ENCODE data around the gene STAT6.

The STAT6 gene

GRCh38 chr12:57138526-57139272 is 27.5 kb upstream of the STAT6 start:
- Histone ChIP-seq H3K27me3 (ENCODE audit: insufficient read depth, low read depth) (peaks cover 7% of the 10 kb centered on the region; the same call in 1 of the 2 replicates), H2AFZ (ENCODE audit: low read depth) (no peak overlapping the region), H3K79me2 (ENCODE audit: insufficient read depth, low read depth) (no peaks in the 10 kb centered on the region), H3K4me2 (no peak overlapping the region), H3K36me3 (ENCODE audit: insufficient read depth) (no peaks in the 10 kb centered on the region), H3K9ac (no peak overlapping the region), H4K20me1 (ENCODE audit: insufficient read depth) (no peaks in the 10 kb centered on the region), H3K4me1 (ENCODE audit: low read depth, poor library complexity, severe bottlenecking) (no peaks in the 10 kb centered on the region), H3K4me3 (IDR thresholded peaks at IDR 0.05; ENCODE audit: insufficient read depth, low read depth, low read length) (no peak overlapping the region), H3K27ac (no peak overlapping the region)
- no peak for TF ChIP-seq CTCF (conservative IDR thresholded peaks at IDR 0.05; ENCODE audit: low read depth, low read length)

GRCh38 chr12:57135527-57136326 is 24.6 kb upstream of the STAT6 start:
- H3K27me3 ChIP-seq (ENCODE audit: insufficient read depth, low read depth) = peaks cover 30% of the 10 kb centered on the region
- no peak overlapping the region for H3K4me2 ChIP-seq
- H4K20me1 ChIP-seq (ENCODE audit: insufficient read depth) = no peaks in the 10 kb centered on the region
- TF ChIP-seq CTCF (conservative IDR thresholded peaks at IDR 0.05; ENCODE audit: low read depth, low read length) = no peak
- no peak overlapping the region for H3K4me3 ChIP-seq (IDR thresholded peaks at IDR 0.05; ENCODE audit: insufficient read depth, low read depth, low read length)
- H2AFZ ChIP-seq (ENCODE audit: low read depth) = no peak overlapping the region
- H3K36me3 ChIP-seq (ENCODE audit: insufficient read depth) = no peaks in the 10 kb centered on the region
- H3K79me2 ChIP-seq (ENCODE audit: insufficient read depth, low read depth) = no peaks in the 10 kb centered on the region
- H3K9ac ChIP-seq = no peak overlapping the region
- H3K27ac ChIP-seq = no peak overlapping the region
- H3K4me1 ChIP-seq (ENCODE audit: low read depth, poor library complexity, severe bottlenecking) = peaks cover 4% of the 10 kb centered on the region

GRCh38 chr12:57134949-57135348 is 23.8 kb upstream of the STAT6 start:
- no peak overlapping the region for H2AFZ ChIP-seq (ENCODE audit: low read depth)
- no peaks in the 10 kb centered on the region for H3K79me2 ChIP-seq (ENCODE audit: insufficient read depth, low read depth)
- H4K20me1 ChIP-seq (ENCODE audit: insufficient read depth) = no peaks in the 10 kb centered on the region
- no peak overlapping the region for H3K27ac ChIP-seq
- TF ChIP-seq CTCF (conservative IDR thresholded peaks at IDR 0.05; ENCODE audit: low read depth, low read length) = no peak
- peaks cover 38% of the 10 kb centered on the region for H3K27me3 ChIP-seq (ENCODE audit: insufficient read depth, low read depth)
- peaks cover 4% of the 10 kb centered on the region for H3K4me1 ChIP-seq (ENCODE audit: low read depth, poor library complexity, severe bottlenecking)
- no peak overlapping the region for H3K9ac ChIP-seq
- no peaks in the 10 kb centered on the region for H3K36me3 ChIP-seq (ENCODE audit: insufficient read depth)
- no peak overlapping the region for H3K4me3 ChIP-seq (IDR thresholded peaks at IDR 0.05; ENCODE audit: insufficient read depth, low read depth, low read length)
- no peak overlapping the region for H3K4me2 ChIP-seq

- Histone ChIP-seq H3K4me1 (ENCODE audit: low read depth, poor library complexity, severe bottlenecking) (peaks cover 5% of the 10 kb centered on the region), H3K9ac (no peak overlapping the region), H4K20me1 (ENCODE audit: insufficient read depth) (no peaks in the 10 kb centered on the region), H3K36me3 (ENCODE audit: insufficient read depth) (no peaks in the 10 kb centered on the region), H3K27ac (no peak overlapping the region), H3K4me3 (IDR thresholded peaks at IDR 0.05; ENCODE audit: insufficient read depth, low read depth, low read length) (no peak overlapping the region), H3K27me3 (ENCODE audit: insufficient read depth, low read depth) (peaks cover 44% of the 10 kb centered on the region), H3K79me2 (ENCODE audit: insufficient read depth, low read depth) (no peaks in the 10 kb centered on the region), H2AFZ (ENCODE audit: low read depth) (no peak overlapping the region), H3K4me2 (no peak overlapping the region)
- TF ChIP-seq CTCF (conservative IDR thresholded peaks at IDR 0.05; ENCODE audit: low read depth, low read length) = no peak
Measured at GRCh38 chr12:57133916-57134315, 22.8 kb upstream of the STAT6 start.

Measured in KMS-11 (cell line).